ENCODE results near the gene SLC17A2.

Gene SLC17A2

DNA sequence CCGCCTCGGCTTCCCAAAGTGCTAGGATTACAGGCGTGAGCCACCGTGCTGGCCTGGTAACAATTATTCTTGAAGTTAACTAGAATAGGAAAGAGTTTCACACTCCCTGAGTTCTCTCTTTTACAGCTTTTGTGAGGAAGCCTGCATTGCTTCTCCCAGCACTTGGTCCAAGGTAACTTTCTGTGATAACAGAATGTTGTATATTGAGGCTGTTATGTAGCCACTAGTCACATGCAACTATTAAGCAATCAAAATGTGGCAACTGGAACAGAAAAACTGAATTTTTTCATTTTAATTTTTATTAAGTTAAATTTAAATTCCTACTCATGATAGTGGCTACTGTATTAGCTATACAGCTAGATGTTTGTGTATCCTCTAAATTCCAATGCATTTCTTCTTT is 34.6 kb upstream of the SLC17A2 start:
- H2AK5ac ChIP-seq (ENCODE audit: low read length), result no peak overlapping the region
- H2BK5ac ChIP-seq (ENCODE audit: low read depth, low read length, poor library complexity), result no peak overlapping the region
- no peak overlapping the region for H3K27ac ChIP-seq (ENCODE audit: low read depth, low read length)
- H3K18ac ChIP-seq (ENCODE audit: low read length), result no peak overlapping the region
- no CpG with 5 or more reads among the region's 4 CpGs for whole genome bisulfite sequencing (ENCODE audit: extremely low coverage, insufficient coverage, insufficient read length)
- no peak for DNase-seq
- no peak overlapping the region for H3K23ac ChIP-seq (ENCODE audit: low read length)
- H4K91ac ChIP-seq (ENCODE audit: low read depth, low read length), result no peak overlapping the region
- H2BK120ac ChIP-seq (ENCODE audit: insufficient read depth, low read length, poor library complexity), result no peak overlapping the region
- H2AFZ ChIP-seq (ENCODE audit: insufficient read depth, low read length, poor library complexity), result no peak overlapping the region
- H4K8ac ChIP-seq (ENCODE audit: low read depth, low read length), result no peak overlapping the region
- peaks cover 6% of the 10 kb centered on the region for H3K79me1 ChIP-seq (ENCODE audit: low read length)
- no peaks in the 10 kb centered on the region for H3K36me3 ChIP-seq (ENCODE audit: control insufficient read depth in 1 of 2, insufficient read depth in 2 of 2, low read length in 2 of 2)
- no peaks in the 10 kb centered on the region for H3K27me3 ChIP-seq (ENCODE audit: insufficient read depth, low read length)
- H3K79me2 ChIP-seq (ENCODE audit: control insufficient read depth, insufficient read depth, low read length, poor library complexity), result no peaks in the 10 kb centered on the region
- no peak overlapping the region for H3K14ac ChIP-seq (ENCODE audit: low read length)
- H3K9me3 ChIP-seq (ENCODE audit: insufficient read depth, low read depth, low read length), result peaks cover 2% of the 10 kb centered on the region
- H3K4ac ChIP-seq (ENCODE audit: low read depth, low read length), result no peak overlapping the region
- H4K12ac ChIP-seq (ENCODE audit: low read depth, low read length), result no peak overlapping the region
- peaks cover 2 to 8% of the 10 kb centered on the region in 2 experiments for H3K4me1 ChIP-seq (ENCODE audit: control insufficient read depth in 1 of 2, insufficient read depth in 2 of 2, low read length in 2 of 2)
- H3K4me2 ChIP-seq (ENCODE audit: low read length), result no peak overlapping the region
- no peak overlapping the region for H3K9ac ChIP-seq (ENCODE audit: low read length)
- no peak overlapping the region for H3K4me3 ChIP-seq (ENCODE audit: low read depth, low read length)
- no peak overlapping the region for H2BK12ac ChIP-seq (ENCODE audit: low read length)

DNA sequence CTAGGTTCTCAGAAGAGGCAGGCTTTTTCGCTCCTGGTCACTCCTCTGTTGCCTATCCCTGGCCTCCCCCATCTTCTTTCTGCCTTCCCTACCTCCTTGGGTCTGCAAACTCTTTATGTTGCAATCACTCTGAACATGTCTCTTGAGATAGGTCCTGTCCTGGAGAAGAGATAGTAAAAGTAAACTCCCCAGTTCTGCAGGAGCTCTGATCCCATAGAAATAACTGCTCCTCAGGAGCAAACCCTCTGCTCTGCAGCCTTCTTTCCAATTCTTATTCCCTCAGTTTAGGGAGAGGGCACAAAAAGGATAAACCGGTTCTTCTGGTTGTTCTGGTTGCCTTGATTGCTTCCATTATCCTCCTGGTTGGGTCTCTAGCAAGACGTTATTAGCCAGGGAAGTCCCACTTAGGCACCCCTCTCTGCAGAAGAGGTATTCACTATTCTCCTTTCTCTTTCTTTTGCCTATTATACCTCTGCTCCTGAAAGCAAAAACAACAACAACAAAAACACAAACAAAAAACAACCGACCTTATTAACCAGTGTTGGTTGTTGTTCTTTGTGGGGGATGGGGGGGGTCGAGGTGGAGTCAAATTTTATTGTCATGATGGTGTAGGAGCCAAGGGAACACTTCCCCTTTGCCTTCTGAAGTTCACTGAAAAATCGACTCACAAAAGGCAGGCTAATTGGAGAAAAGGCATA is 33.1 kb upstream of the SLC17A2 start:
- Histone ChIP-seq H3K14ac (ENCODE audit: low read length) (no peak overlapping the region), H3K4me1 (ENCODE audit: control insufficient read depth in 1 of 2, insufficient read depth in 2 of 2, low read length in 2 of 2) (peaks cover 2 to 8% of the 10 kb centered on the region in 2 experiments), H3K27ac (ENCODE audit: low read depth, low read length) (peak overlapping the region; percentile 49), H3K79me1 (ENCODE audit: low read length) (peaks cover 6% of the 10 kb centered on the region), H4K8ac (ENCODE audit: low read depth, low read length) (no peak overlapping the region), H4K12ac (ENCODE audit: low read depth, low read length) (no peak overlapping the region), H2BK12ac (ENCODE audit: low read length) (no peak overlapping the region), H2BK5ac (ENCODE audit: low read depth, low read length, poor library complexity) (no peak overlapping the region), H2BK120ac (ENCODE audit: insufficient read depth, low read length, poor library complexity) (no peak overlapping the region), H3K9ac (ENCODE audit: low read length) (no peak overlapping the region), H3K18ac (ENCODE audit: low read length) (no peak overlapping the region), H4K91ac (ENCODE audit: low read depth, low read length) (no peak overlapping the region), H3K79me2 (ENCODE audit: control insufficient read depth, insufficient read depth, low read length, poor library complexity) (no peaks in the 10 kb centered on the region), H3K4me2 (ENCODE audit: low read length) (peak overlapping the region; percentile 52), H3K4ac (ENCODE audit: low read depth, low read length) (no peak overlapping the region), H2AFZ (ENCODE audit: insufficient read depth, low read length, poor library complexity) (no peak overlapping the region), H3K4me3 (ENCODE audit: low read depth, low read length) (no peak overlapping the region), H2AK5ac (ENCODE audit: low read length) (no peak overlapping the region), H3K36me3 (ENCODE audit: control insufficient read depth in 1 of 2, insufficient read depth in 2 of 2, low read length in 2 of 2) (no peaks in the 10 kb centered on the region), H3K23ac (ENCODE audit: low read length) (no peak overlapping the region), H3K9me3 (ENCODE audit: insufficient read depth, low read depth, low read length) (peaks cover 4% of the 10 kb centered on the region), H3K27me3 (ENCODE audit: insufficient read depth, low read length) (no peaks in the 10 kb centered on the region)
- peak; percentile 41 to 83 for DNase-seq
- no CpG with 5 or more reads among the region's 6 CpGs for WGBS (ENCODE audit: extremely low coverage, insufficient coverage, insufficient read length)

DNA sequence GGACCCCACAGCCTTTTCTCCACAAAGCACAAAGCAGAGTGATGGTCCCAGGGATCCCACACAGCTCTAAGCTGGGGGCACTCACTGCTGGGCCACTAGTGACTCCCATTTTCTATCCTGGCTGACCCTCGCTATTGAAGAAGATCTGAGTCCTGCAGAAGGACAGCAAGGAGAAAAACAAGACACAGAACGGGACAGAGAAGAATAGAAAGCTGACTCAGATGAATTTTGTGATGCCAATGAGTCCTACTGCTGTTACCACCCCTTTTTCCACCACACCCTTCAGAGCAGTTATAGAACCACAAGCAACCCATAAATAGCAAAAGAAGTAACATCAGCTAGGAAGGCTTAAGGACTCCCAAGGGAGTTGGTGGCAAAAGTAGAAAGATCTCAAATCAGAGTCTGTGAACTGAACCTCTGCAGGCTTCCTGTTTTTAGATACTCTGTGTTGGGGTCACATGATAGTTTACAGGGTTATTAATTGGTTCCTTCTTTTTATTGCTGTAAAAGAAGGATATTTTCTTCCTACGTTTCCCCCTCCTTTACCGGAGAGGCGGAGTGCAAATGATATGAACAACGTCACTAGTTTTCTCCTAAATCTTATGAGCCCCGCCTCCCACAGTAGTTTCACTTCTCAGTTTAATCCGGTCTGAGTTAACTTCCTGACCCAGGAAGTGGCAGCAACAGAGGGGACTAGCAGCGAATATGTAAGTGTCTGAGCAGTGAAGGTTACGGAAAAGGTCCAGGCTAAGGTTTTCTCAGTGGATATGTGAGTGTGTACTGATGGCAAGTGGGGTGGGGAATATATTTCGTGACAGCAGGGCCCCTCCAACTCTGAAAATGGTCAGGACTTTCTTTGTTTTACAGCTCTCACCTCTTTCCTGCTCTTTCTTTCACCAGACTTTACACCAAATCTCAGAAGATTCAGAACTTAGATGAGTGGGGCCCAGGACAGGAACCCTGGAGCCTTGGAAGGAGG is 31.9 kb upstream of the SLC17A2 start, which contains the start of gene TRIM38:
TRIM38 (plus strand) TSS at position 654 of the 979 bp plus-strand sequence. CDS start 3,721 bp downstream, outside the sequence.
- Histone ChIP-seq H3K18ac (ENCODE audit: low read length) (no peak within 1 kb of the TSS), H2BK12ac (ENCODE audit: low read length) (peak within 1 kb of the TSS; percentile 86), H2AK5ac (ENCODE audit: low read length) (no peak within 1 kb of the TSS), H3K4me3 (ENCODE audit: low read depth, low read length) (no peak within 1 kb of the TSS), H3K4ac (ENCODE audit: low read depth, low read length) (peak within 1 kb of the TSS; percentile 67), H4K91ac (ENCODE audit: low read depth, low read length) (peak within 1 kb of the TSS; percentile 88), H3K79me2 (ENCODE audit: control insufficient read depth, insufficient read depth, low read length, poor library complexity) (no peaks in the 10 kb centered on the region), H3K9ac (ENCODE audit: low read length) (no peak within 1 kb of the TSS), H4K12ac (ENCODE audit: low read depth, low read length) (no peak within 1 kb of the TSS), H3K23ac (ENCODE audit: low read length) (no peak within 1 kb of the TSS), H3K9me3 (ENCODE audit: insufficient read depth, low read depth, low read length) (peaks cover 4% of the 10 kb centered on the region), H4K8ac (ENCODE audit: low read depth, low read length) (peak within 1 kb of the TSS; percentile 86), H3K14ac (ENCODE audit: low read length) (peak within 1 kb of the TSS; percentile 84), H2AFZ (ENCODE audit: insufficient read depth, low read length, poor library complexity) (no peak within 1 kb of the TSS), H2BK5ac (ENCODE audit: low read depth, low read length, poor library complexity) (peak within 1 kb of the TSS; percentile 66), H3K4me2 (ENCODE audit: low read length) (peak within 1 kb of the TSS; percentile 52), H3K36me3 (ENCODE audit: control insufficient read depth in 1 of 2, insufficient read depth in 2 of 2, low read length in 2 of 2) (no peaks in the 10 kb centered on the region), H3K27ac (ENCODE audit: low read depth, low read length) (peak within 1 kb of the TSS; percentile 49), H3K79me1 (ENCODE audit: low read length) (peaks cover 6% of the 10 kb centered on the region), H3K27me3 (ENCODE audit: insufficient read depth, low read length) (no peaks in the 10 kb centered on the region), H2BK120ac (ENCODE audit: insufficient read depth, low read length, poor library complexity) (peak within 1 kb of the TSS; percentile 64), H3K4me1 (ENCODE audit: control insufficient read depth in 1 of 2, insufficient read depth in 2 of 2, low read length in 2 of 2) (peaks cover 2 to 8% of the 10 kb centered on the region in 2 experiments)
- peak; percentile 59 to 74 for DNase-seq
- no CpG with 5 or more reads among the region's 11 CpGs for WGBS (ENCODE audit: extremely low coverage, insufficient coverage, insufficient read length)

DNA sequence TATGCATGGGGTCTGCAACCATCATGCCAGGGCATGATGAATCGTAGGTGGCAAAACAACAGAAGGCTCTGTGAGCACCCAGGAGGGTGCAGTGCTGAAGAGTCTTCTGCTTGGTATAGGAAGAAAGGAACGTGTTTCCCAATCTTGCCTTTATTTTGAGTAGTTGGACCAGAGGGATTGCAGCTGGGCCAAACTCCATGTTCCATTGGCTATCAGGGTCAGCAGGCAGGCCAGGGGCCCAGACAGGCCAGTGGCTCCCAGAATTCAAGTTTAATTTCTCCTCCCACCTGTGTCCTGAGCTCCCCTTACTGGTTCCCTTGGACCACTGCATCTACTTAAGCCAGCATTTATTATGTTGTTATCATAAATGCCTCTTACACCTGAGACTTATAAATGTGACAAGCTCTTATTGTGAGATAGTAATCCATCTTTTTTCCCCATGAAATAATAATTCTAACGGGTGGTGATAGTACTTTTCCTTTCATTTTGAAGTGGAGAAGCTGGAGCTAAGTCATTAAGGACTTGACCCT is 31.2 kb upstream of the SLC17A2 start:
- Histone ChIP-seq H3K79me1 (ENCODE audit: low read length) (peaks cover 6% of the 10 kb centered on the region), H2AFZ (ENCODE audit: insufficient read depth, low read length, poor library complexity) (no peak overlapping the region), H3K18ac (ENCODE audit: low read length) (no peak overlapping the region), H2BK12ac (ENCODE audit: low read length) (no peak overlapping the region), H3K4me1 (ENCODE audit: control insufficient read depth in 1 of 2, insufficient read depth in 2 of 2, low read length in 2 of 2) (peaks cover 2 to 8% of the 10 kb centered on the region in 2 experiments), H4K8ac (ENCODE audit: low read depth, low read length) (no peak overlapping the region), H3K9me3 (ENCODE audit: insufficient read depth, low read depth, low read length) (peaks cover 3% of the 10 kb centered on the region), H3K9ac (ENCODE audit: low read length) (no peak overlapping the region), H3K36me3 (ENCODE audit: control insufficient read depth in 1 of 2, insufficient read depth in 2 of 2, low read length in 2 of 2) (no peaks in the 10 kb centered on the region), H3K14ac (ENCODE audit: low read length) (no peak overlapping the region), H2AK5ac (ENCODE audit: low read length) (no peak overlapping the region), H2BK120ac (ENCODE audit: insufficient read depth, low read length, poor library complexity) (no peak overlapping the region), H3K4me3 (ENCODE audit: low read depth, low read length) (no peak overlapping the region), H3K27ac (ENCODE audit: low read depth, low read length) (no peak overlapping the region), H2BK5ac (ENCODE audit: low read depth, low read length, poor library complexity) (no peak overlapping the region), H3K4me2 (ENCODE audit: low read length) (no peak overlapping the region), H3K79me2 (ENCODE audit: control insufficient read depth, insufficient read depth, low read length, poor library complexity) (no peaks in the 10 kb centered on the region), H4K91ac (ENCODE audit: low read depth, low read length) (no peak overlapping the region), H3K4ac (ENCODE audit: low read depth, low read length) (no peak overlapping the region), H3K23ac (ENCODE audit: low read length) (no peak overlapping the region), H4K12ac (ENCODE audit: low read depth, low read length) (no peak overlapping the region), H3K27me3 (ENCODE audit: insufficient read depth, low read length) (no peaks in the 10 kb centered on the region)
- WGBS (ENCODE audit: extremely low coverage, insufficient coverage, insufficient read length), result no CpG with 5 or more reads among the region's 3 CpGs
- no peak for DNase-seq

Measured in trophoblast cell (in vitro differentiated cells and primary cell).